Measurements from ENCODE around the gene CPVL. TPM values are rescaled to one million over a fixed set of nuclear protein-coding genes. Genes with fewer than 3 reads are reported as not detected.
A peak's percentile ranks its signal among the peaks of the same experiment; 100 is the strongest.

The CPVL gene
- total RNA-seq, 1 donor from 2014 or later: 30.2 TPM

GRCh38 chr7:29005829-29006228 is 140.5 kb downstream of the CPVL start:
- DNase-seq (ENCODE audit: extremely low spot score, unreplicated experiment): no peak
- TF ChIP-seq CTCF (conservative IDR thresholded peaks at IDR 0.05): no peak
- no peak overlapping the region for H3K27ac Mint-ChIP-seq
- H3K27me3 Mint-ChIP-seq: no peaks in the 10 kb centered on the region
- H3K4me1 Mint-ChIP-seq (ENCODE audit: unreplicated experiment): peaks cover 9% of the 10 kb centered on the region
- no peak overlapping the region for H3K4me3 Mint-ChIP-seq
- H3K9me3 Mint-ChIP-seq: peaks cover 8% of the 10 kb centered on the region
- H3K36me3 Mint-ChIP-seq: peaks cover 12% of the 10 kb centered on the region

GRCh38 chr7:29005406-29005805 is 140.9 kb downstream of the CPVL start:
- peaks cover 12% of the 10 kb centered on the region for H3K36me3 Mint-ChIP-seq
- no peak overlapping the region for H3K27ac Mint-ChIP-seq
- peaks cover 8% of the 10 kb centered on the region for H3K9me3 Mint-ChIP-seq
- H3K4me3 Mint-ChIP-seq: no peak overlapping the region
- H3K27me3 Mint-ChIP-seq: no peaks in the 10 kb centered on the region
- no peak for DNase-seq (ENCODE audit: extremely low spot score, unreplicated experiment)
- TF ChIP-seq CTCF (conservative IDR thresholded peaks at IDR 0.05): no peak
- H3K4me1 Mint-ChIP-seq (ENCODE audit: unreplicated experiment): peaks cover 13% of the 10 kb centered on the region

GRCh38 chr7:29003703-29004102 is 142.6 kb downstream of the CPVL start:
- no peak overlapping the region for H3K4me3 Mint-ChIP-seq
- H3K27ac Mint-ChIP-seq: no peak overlapping the region
- no peaks in the 10 kb centered on the region for H3K27me3 Mint-ChIP-seq
- peaks cover 12% of the 10 kb centered on the region for H3K36me3 Mint-ChIP-seq
- peaks cover 12% of the 10 kb centered on the region for H3K9me3 Mint-ChIP-seq
- no peak for TF ChIP-seq CTCF (conservative IDR thresholded peaks at IDR 0.05)
- DNase-seq (ENCODE audit: extremely low spot score, unreplicated experiment): no peak
- peaks cover 25% of the 10 kb centered on the region for H3K4me1 Mint-ChIP-seq (ENCODE audit: unreplicated experiment)

GRCh38 chr7:29000717-29001076 is 145.6 kb downstream of the CPVL start:
- no peak overlapping the region for H3K4me3 Mint-ChIP-seq
- no peak for TF ChIP-seq CTCF (conservative IDR thresholded peaks at IDR 0.05)

GRCh38 chr7:28999895-29000716 is 146.2 kb downstream of the CPVL start:
- H3K27ac Mint-ChIP-seq: peak overlapping the region; percentile 37
- peaks cover 12% of the 10 kb centered on the region for H3K9me3 Mint-ChIP-seq
- no peaks in the 10 kb centered on the region for H3K36me3 Mint-ChIP-seq

More at GRCh38 chr7:29000717-29001076, 145.6 kb downstream of the CPVL start:
- H3K4me1 Mint-ChIP-seq (ENCODE audit: unreplicated experiment): peaks cover 43% of the 10 kb centered on the region
- peaks cover 5% of the 10 kb centered on the region for H3K36me3 Mint-ChIP-seq
- DNase-seq (ENCODE audit: extremely low spot score, unreplicated experiment): no peak
- peak overlapping the region; percentile 37 for H3K27ac Mint-ChIP-seq
- peaks cover 12% of the 10 kb centered on the region for H3K9me3 Mint-ChIP-seq
- no peaks in the 10 kb centered on the region for H3K27me3 Mint-ChIP-seq

More at GRCh38 chr7:28999895-29000716, 146.2 kb downstream of the CPVL start:
- DNase-seq (ENCODE audit: extremely low spot score, unreplicated experiment): no peak
- Mint-ChIP-seq H3K4me1 (ENCODE audit: unreplicated experiment) (peaks cover 39% of the 10 kb centered on the region), H3K4me3 (no peak overlapping the region), H3K27me3 (no peaks in the 10 kb centered on the region)
- no peak for TF ChIP-seq CTCF (conservative IDR thresholded peaks at IDR 0.05)
